H1 (cell line): ENCODE results near the gene GGA1. TPM values are rescaled to one million over a fixed set of nuclear protein-coding genes. Genes with fewer than 3 reads are reported as not detected.

Experiments
- CTCF ChIA-PET: fragments of 300-600 bp; sonication (Branson Sonifier 250); formaldehyde crosslinking; loops from one replicate; lab custom pipeline; 2021; ENCODE audit not compliant: partially characterized antibody; lab: Charles Lee
- POLR2A ChIA-PET: fragments of 300-600 bp; sonication (Branson Sonifier 250); formaldehyde crosslinking; loops from one replicate; lab custom pipeline; 2021; ENCODE audit warnings: inconsistent platforms; ENCODE audit not compliant: partially characterized antibody; lab: Charles Lee
- DNase-seq, 2 experiments: peaks; one replicate each; pipeline versions ENCODE4 v3.0.0 to v3.0.0-alpha.2; 2010 to 2022; ENCODE audit warnings: low spot score in 2 of 2, low read depth in 1 of 2, mixed read lengths in 1 of 2
- FAIRE-seq: peaks from 2 replicates; lab custom pipeline; 2011; peaks lifted over from hg19 to GRCh38; lab: Jason Lieb, UNC
- H2AFZ ChIP-seq: 2 replicates; pipeline ENCODE4 v1.8.1; 2012; ENCODE audit warnings: low read length, inconsistent platforms
- H2AK5ac ChIP-seq: 2 replicates; pipeline ENCODE4 v1.6.1; 2013; ENCODE audit warnings: low read depth, low read length
- H2BK120ac ChIP-seq: replicated peaks from 2 replicates; pipeline ENCODE3; 2013; ENCODE audit warnings: low read depth, low read length, inconsistent platforms
- H2BK12ac ChIP-seq: 2 replicates; pipeline ENCODE4 v1.6.1; 2013; ENCODE audit warnings: low read depth, low read length
- H2BK15ac ChIP-seq: 2 replicates; pipeline ENCODE4 v1.6.1; 2013; ENCODE audit warnings: low read length
- H2BK20ac ChIP-seq: 2 replicates; pipeline ENCODE4 v1.6.1; 2013; ENCODE audit warnings: low read length
- H2BK5ac ChIP-seq: 2 replicates; pipeline ENCODE4 v1.6.1; 2013; ENCODE audit warnings: low read depth, low read length
- H3K14ac ChIP-seq: 2 replicates; pipeline ENCODE4 v1.6.1; 2013; ENCODE audit warnings: inconsistent platforms; ENCODE audit not compliant: insufficient read length
- H3K18ac ChIP-seq: 2 replicates; pipeline ENCODE4 v1.6.1; 2013; ENCODE audit warnings: low read length; ENCODE audit errors: extremely low read depth
- H3K23ac ChIP-seq: 2 replicates; pipeline ENCODE4 v1.6.1; 2013; ENCODE audit warnings: inconsistent platforms; ENCODE audit not compliant: insufficient read length
- H3K23me2 ChIP-seq: 2 replicates; pipeline ENCODE4 v1.6.1; 2013; ENCODE audit warnings: low read depth, low read length
- H3K27ac ChIP-seq: 2 replicates; pipeline ENCODE4 v1.6.1; 2011; ENCODE audit warnings: low read depth, low read length, inconsistent platforms
- H3K27me3 ChIP-seq, 4 experiments: replicated peaks in 1 of 4; 1 replicate in 1 of 4; 2 replicates in 3 of 4; pipeline versions ENCODE4 v1.6.1 to v1.8.1; 2011 to 2013; ENCODE audit warnings: low read length in 3 of 4, mild to moderate bottlenecking in 3 of 4, inconsistent platforms in 2 of 4, mixed read lengths in 2 of 4, moderate library complexity in 1 of 4; ENCODE audit not compliant: control insufficient read depth in 3 of 4, insufficient read depth in 3 of 4; ENCODE audit errors: extremely low read depth in 1 of 4
- H3K36me3 ChIP-seq, 4 experiments: 2 replicates each; pipeline versions ENCODE4 v1.6.1 to v1.8.1; 2011 to 2013; ENCODE audit warnings: mild to moderate bottlenecking in 4 of 4, low read length in 3 of 4, moderate library complexity in 2 of 4, control low read depth in 1 of 4, inconsistent platforms in 1 of 4; ENCODE audit not compliant: insufficient read depth in 4 of 4, control insufficient read depth in 2 of 4
- H3K4ac ChIP-seq: replicated peaks from 2 replicates; pipeline ENCODE3; 2013; ENCODE audit warnings: low read length, low read depth, mixed read lengths, inconsistent platforms; ENCODE audit not compliant: insufficient read length
- H3K4me1 ChIP-seq, 4 experiments: replicated peaks in 1 of 4; 1 replicate in 1 of 4; 2 replicates in 3 of 4; pipeline versions ENCODE4 v1.6.1 to v1.8.1; 2011 to 2013; ENCODE audit warnings: low read length in 3 of 4, inconsistent platforms in 2 of 4, mixed read lengths in 1 of 4; ENCODE audit not compliant: insufficient read depth in 4 of 4, control insufficient read depth in 3 of 4
- H3K4me2 ChIP-seq, 2 experiments: 2 replicates each; pipeline versions ENCODE4 v1.6.1 to v1.8.1; 2011 to 2013; ENCODE audit warnings: low read depth in 2 of 2, low read length in 2 of 2, control low read depth in 1 of 2, inconsistent platforms in 1 of 2, mild to moderate bottlenecking in 1 of 2; ENCODE audit not compliant: insufficient read depth in 1 of 2
- H3K4me3 ChIP-seq, 4 experiments: fragments of 200-600, 300-600 bp in 1 of 4; sonication (generic), shearing (Covaris generic), sonication (Bioruptor Twin) in 1 of 4; 2 replicates each; pipeline versions ENCODE4 v1.5.1 to v1.8.1; 2011 to 2016; ENCODE audit warnings: low read length in 4 of 4, low read depth in 3 of 4, control low read depth in 2 of 4, inconsistent platforms in 2 of 4, mild to moderate bottlenecking in 2 of 4, mixed read lengths in 1 of 4, moderate library complexity in 1 of 4; ENCODE audit not compliant: insufficient read depth in 2 of 4; ENCODE audit errors: extremely low read depth in 1 of 4
- H3K56ac ChIP-seq: replicated peaks from 2 replicates; pipeline ENCODE3; 2013; ENCODE audit warnings: low read depth, mild to moderate bottlenecking, mixed read lengths, low read length, inconsistent platforms; ENCODE audit not compliant: insufficient read length
- H3K79me1 ChIP-seq: 2 replicates; pipeline ENCODE4 v1.6.1; 2013; ENCODE audit warnings: low read depth, low read length, control low read depth
- H3K79me2 ChIP-seq, 2 experiments: 2 replicates each; pipeline versions ENCODE4 v1.6.1 to v1.8.1; 2012 to 2013; ENCODE audit warnings: low read length in 2 of 2, mild to moderate bottlenecking in 2 of 2, inconsistent platforms in 1 of 2; ENCODE audit not compliant: insufficient read depth in 2 of 2, control insufficient read depth in 1 of 2
- H3K9ac ChIP-seq, 4 experiments: replicated peaks in 1 of 4; 1 replicate in 1 of 4; 2 replicates in 3 of 4; pipeline versions ENCODE4 v1.6.1 to v1.8.1; 2011 to 2013; ENCODE audit warnings: low read depth in 3 of 4, low read length in 3 of 4, control low read depth in 2 of 4, mild to moderate bottlenecking in 2 of 4, moderate library complexity in 2 of 4, inconsistent platforms in 1 of 4; ENCODE audit errors: extremely low read depth in 1 of 4
- H3K9me3 ChIP-seq, 2 experiments: 2 replicates each; pipeline versions ENCODE4 v1.6.1 to v1.8.1; 2012 to 2013; ENCODE audit warnings: mild to moderate bottlenecking in 2 of 2, moderate library complexity in 2 of 2, control low read depth in 1 of 2, inconsistent platforms in 1 of 2, low read depth in 1 of 2, low read length in 1 of 2, mixed read lengths in 1 of 2; ENCODE audit not compliant: insufficient read depth in 2 of 2
- H4K20me1 ChIP-seq, 2 experiments: replicated peaks in 1 of 2; 2 replicates each; pipeline versions ENCODE3 to v1.8.1; 2011 to 2013; ENCODE audit warnings: inconsistent platforms in 2 of 2, low read length in 2 of 2, mild to moderate bottlenecking in 1 of 2; ENCODE audit not compliant: insufficient read depth in 2 of 2, control insufficient read depth in 1 of 2
- H4K5ac ChIP-seq: 2 replicates; pipeline ENCODE4 v1.6.1; 2013; ENCODE audit warnings: low read length, low read depth, mixed read lengths, inconsistent platforms; ENCODE audit not compliant: insufficient read length
- H4K8ac ChIP-seq: 2 replicates; pipeline ENCODE4 v1.8.0; 2013; ENCODE audit warnings: mild to moderate bottlenecking, moderate library complexity, low read length, inconsistent platforms; ENCODE audit not compliant: insufficient read depth; ENCODE audit errors: extremely low read depth
- H4K91ac ChIP-seq: replicated peaks from 2 replicates; pipeline ENCODE3; 2013; ENCODE audit warnings: low read length, mixed read lengths, inconsistent platforms; ENCODE audit not compliant: insufficient read length
- ASH2L ChIP-seq: fragments of 200-600, 300-600 bp; sonication (generic); IDR thresholded peaks from one replicate; pipeline ENCODE4 v1.7.1; 2017; ENCODE audit warnings: low read length
- BCL11A ChIP-seq, 2 experiments: IDR thresholded peaks; one replicate each; pipeline ENCODE4 v1.6.1; 2011; ENCODE audit warnings: low read depth in 2 of 2, low read length in 2 of 2, mild to moderate bottlenecking in 2 of 2
- BRCA1 ChIP-seq: IDR thresholded peaks from 2 replicates; pipeline ENCODE4 v1.6.1; 2012; ENCODE audit warnings: low read depth, low read length, improper control_type of control experiment
- CHD1 ChIP-seq: IDR thresholded peaks from 2 replicates; pipeline ENCODE4 v1.6.1; 2012; ENCODE audit warnings: low read depth, low read length, improper control_type of control experiment
- CTBP2 ChIP-seq: IDR thresholded peaks from 2 replicates; pipeline ENCODE4 v1.7.0; 2011; ENCODE audit warnings: borderline replicate concordance, mild to moderate bottlenecking, moderate library complexity, mixed read lengths, low read length; ENCODE audit not compliant: insufficient read depth, insufficient read length
- FOSL1 ChIP-seq: IDR thresholded peaks from 2 replicates; pipeline ENCODE4 v1.6.1; 2011; ENCODE audit warnings: mild to moderate bottlenecking, low read depth, low read length, moderate library complexity; ENCODE audit not compliant: insufficient read depth
- HDAC2 ChIP-seq, 2 experiments: fragments of 300-600 bp in 1 of 2; sonication (generic) in 1 of 2; IDR thresholded peaks; 2 replicates each; pipeline ENCODE4 v1.6.1; 2011 to 2012; ENCODE audit warnings: low read depth in 2 of 2, low read length in 2 of 2, mild to moderate bottlenecking in 2 of 2, moderate library complexity in 2 of 2, borderline replicate concordance in 1 of 2, inconsistent platforms in 1 of 2
- RAD21 ChIP-seq, 2 experiments: IDR thresholded peaks in 1 of 2; conservative IDR thresholded peaks in 1 of 2; 2 replicates each; pipeline ENCODE4 v1.6.1; 2011; ENCODE audit warnings: low read depth in 2 of 2, low read length in 2 of 2, improper control_type of control experiment in 1 of 2, inconsistent platforms in 1 of 2, mild to moderate bottlenecking in 1 of 2, moderate library complexity in 1 of 2
- RNF2 ChIP-seq: fragments of 200-900, 300-1000 bp; sonication (generic); IDR thresholded peaks from 2 replicates; pipeline ENCODE4 v1.7.1; 2016; ENCODE audit warnings: borderline replicate concordance, low read depth, mild to moderate bottlenecking, antibody characterized with exemption, low read length; ENCODE audit not compliant: poor library complexity, severe bottlenecking; ENCODE audit errors: missing control alignments
- TAF7 ChIP-seq: optimal IDR thresholded peaks from 2 replicates; pipeline ENCODE3; 2011; ENCODE audit warnings: low read depth, mild to moderate bottlenecking, inconsistent platforms, low read length, moderate library complexity, borderline replicate concordance
- WGBS, 2 experiments: shearing (Covaris generic) in 1 of 2; methylation state at CpG; one replicate each; pipeline versions ENCODE4 v1.1.6 to v1.1.7; 2013 to 2015; ENCODE audit warnings: low lambda C conversion rate in 2 of 2, mixed read lengths in 2 of 2, inconsistent platforms in 1 of 2, low coverage in 1 of 2, missing lambda C conversion rate in 1 of 2; ENCODE audit not compliant: insufficient replicate concordance in 2 of 2, insufficient coverage in 1 of 2, insufficient read length in 1 of 2; ENCODE audit errors: extremely low coverage in 1 of 2, missing lambda C conversion rate in 1 of 2; 5-methylcytosine and 5-hydroxymethylcytosine counted together
- polyA plus RNA-seq, 7 experiments: library from polyadenylated mRNA; depleted of rRNA in 3 of 7; stranded (reverse) in 5 of 7; unstranded in 2 of 7; fragments of >200 nt in 5 of 7; fragments of 200-250 nt in 2 of 7; gene quantifications; 1 replicate in 5 of 7; 2 replicates in 1 of 7; 4 replicates in 1 of 7; pipeline versions ENCODE4 v1.2.1 to v1.2.3, GENCODE V29; 2011 to 2013; ENCODE audit warnings: missing spikeins in 2 of 7, mixed read lengths in 2 of 7
- total RNA-seq: library from RNA; stranded (reverse); fragmentation: NEBNext Ultra II Directional; extraction: Animal tissue kit (Norgen Biotek cat#: 25700); gene quantifications from 2 replicates; pipeline ENCODE4 v1.2.1, GENCODE V29; 2021
- TF ChIP-seq, protein P1 (sequence below): IDR thresholded peaks from 2 replicates; pipeline ENCODE4 v1.6.1; 2012; ENCODE audit warnings: inconsistent platforms

The GGA1 gene
- total and polyA plus RNA-seq, 2 of the 8 experiments (the other 6 are each of a cell fraction or from before 2014, with no cell fraction given): 49.3 to 57.2 TPM

DNA sequence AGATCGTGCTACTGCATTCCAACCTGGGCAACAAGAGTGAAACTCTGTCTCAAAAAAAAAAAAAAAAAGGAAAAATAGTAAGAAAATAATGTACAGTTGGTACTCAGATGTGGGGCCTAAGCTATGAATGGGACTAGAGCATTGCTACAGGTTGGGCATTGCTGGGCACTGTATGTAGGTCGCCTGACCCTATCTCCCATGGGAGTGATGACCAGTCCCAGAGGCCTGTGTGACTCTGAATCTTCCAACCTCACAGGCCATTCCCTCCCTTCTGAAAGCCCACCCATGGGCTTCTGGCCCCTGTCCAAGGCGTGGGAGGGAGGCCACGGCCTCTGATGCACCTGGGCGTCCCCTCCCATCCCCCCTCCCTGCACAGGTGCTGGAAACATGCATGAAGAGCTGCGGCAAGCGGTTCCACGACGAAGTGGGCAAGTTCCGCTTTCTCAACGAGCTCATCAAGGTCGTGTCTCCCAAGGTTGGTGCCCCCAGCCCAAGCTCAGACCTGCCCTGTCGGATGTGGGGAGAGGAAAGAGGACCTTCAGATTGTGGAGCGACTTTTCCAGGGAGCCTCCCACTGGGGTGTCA lies 9.5 kb downstream of the GGA1 start:
- H3K27ac ChIP-seq: no peak overlapping the region
- ChIA-PET CTCF (interaction anchor here (0.8 to 7.9 kb wide), 10 partner anchors 9 to 55 kb away, joined by 3 to 49 read pairs (median 4); no protein-coding TSS in a partner anchor), POLR2A (interaction anchor here (0.6 to 1.2 kb wide), 5 partner anchors 9 to 160 kb away, joined by 3 to 7 read pairs (median 3); partner anchors contain the start of genes GGA1 and TRIOBP)
- H3K18ac ChIP-seq: no peak overlapping the region
- H4K91ac ChIP-seq: no peak overlapping the region
- no peaks in the 10 kb centered on the region for H3K27me3 ChIP-seq
- H3K23me2 ChIP-seq: no peaks in the 10 kb centered on the region
- H4K8ac ChIP-seq: no peak overlapping the region
- 82% methylated on average over 14 of the region's 14 CpGs; no CpG with 5 or more reads in 1 of the 2 experiments for WGBS, 2 experiments
- no peak overlapping the region for H2BK12ac ChIP-seq
- no peak overlapping the region for H2BK120ac ChIP-seq
- FAIRE-seq: no peak
- H3K23ac ChIP-seq: no peak overlapping the region
- no peak overlapping the region for H2BK15ac ChIP-seq
- H3K4me1 ChIP-seq: no peaks in the 10 kb centered on the region
- no peak overlapping the region for H3K4ac ChIP-seq
- no peak overlapping the region for H2AFZ ChIP-seq
- no peaks in the 10 kb centered on the region for H3K79me1 ChIP-seq
- H4K5ac ChIP-seq: no peak overlapping the region
- no peak overlapping the region for H3K4me3 ChIP-seq
- H3K9me3 ChIP-seq: no peaks in the 10 kb centered on the region
- peaks cover 14 to 33% (median 19%) of the 10 kb centered on the region in 4 experiments; a peak in 7 of 8 replicates for H3K36me3 ChIP-seq
- H2BK5ac ChIP-seq: no peak overlapping the region
- H3K14ac ChIP-seq: no peak overlapping the region
- H3K4me2 ChIP-seq: no peak overlapping the region
- peaks cover 0 to 6% of the 10 kb centered on the region in 2 experiments for H4K20me1 ChIP-seq
- no peak for DNase-seq
- no peaks in the 10 kb centered on the region for H3K79me2 ChIP-seq
- H2AK5ac ChIP-seq: no peak overlapping the region
- H3K56ac ChIP-seq: no peak overlapping the region
- H2BK20ac ChIP-seq: no peak overlapping the region
- no peak overlapping the region for H3K9ac ChIP-seq
- TF ChIP-seq RNF2: no peak
- no peak for TF ChIP-seq ASH2L
- no peak for TF ChIP-seq BRCA1
- no peak for TF ChIP-seq HDAC2 (IDR thresholded peaks at IDR 0.05; ENCODE audit: borderline replicate concordance in 1 of 2, low read depth in 2 of 2, low read length in 2 of 2)
- TF ChIP-seq CHD1: no peak
- TF ChIP-seq FOSL1: no peak
- TF ChIP-seq BCL11A (IDR thresholded peaks at IDR 0.05; ENCODE audit: low read depth in 2 of 2, low read length in 2 of 2): no peak
- TF ChIP-seq, protein P1, sequence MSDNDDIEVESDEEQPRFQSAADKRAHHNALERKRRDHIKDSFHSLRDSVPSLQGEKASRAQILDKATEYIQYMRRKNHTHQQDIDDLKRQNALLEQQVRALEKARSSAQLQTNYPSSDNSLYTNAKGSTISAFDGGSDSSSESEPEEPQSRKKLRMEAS: no peak
- TF ChIP-seq RAD21 (IDR thresholded peaks at IDR 0.05 in 1 of 2, conservative IDR thresholded peaks at IDR 0.05 in 1 of 2; ENCODE audit: low read depth in 2 of 2, low read length in 2 of 2): no peak
- no peak for TF ChIP-seq CTBP2
- no peak for TF ChIP-seq TAF7
